Activated B cell treated with CpG ODN at 0.5 μM for 24 hours (primary cell): Measurements from ENCODE around the gene SYTL5. TPM values are rescaled to one million over a fixed set of nuclear protein-coding genes. Genes with fewer than 3 reads are reported as not detected.

Source experiments
- ATAC-seq: fragments of 200-7000 bp; cut with Tn5 transposase; one replicate; pipeline ENCODE4 v1.10.0; 2021; ENCODE audit warnings: low read depth, mild to moderate bottlenecking, moderate library complexity
- CTCF ChIA-PET: fragments of 350-600 bp; sonication (Branson Sonifier 250); formaldehyde crosslinking; loops from one replicate; lab custom pipeline; 2021; ENCODE audit warnings: antibody characterized with exemption; lab: Charles Lee
- POLR2A ChIA-PET: fragments of 350-600 bp; sonication (Branson Sonifier 250); formaldehyde crosslinking; loops from one replicate; lab custom pipeline; 2021; ENCODE audit warnings: antibody characterized with exemption; lab: Charles Lee
- DNase-seq: peaks from one replicate; pipeline ENCODE4 v3.0.0; 2022
- H3K27ac Mint-ChIP-seq: one replicate; pipeline ENCODE4 v1.8.0; 2020; ENCODE audit warnings: mixed read lengths
- H3K27me3 Mint-ChIP-seq: one replicate; pipeline ENCODE4 v1.8.0; 2021; ENCODE audit warnings: mixed read lengths
- H3K36me3 Mint-ChIP-seq: one replicate; pipeline ENCODE4 v1.8.0; 2021; ENCODE audit warnings: low read depth, mixed read lengths
- H3K4me1 Mint-ChIP-seq: one replicate; pipeline ENCODE4 v1.8.0; 2021; ENCODE audit warnings: mixed read lengths
- H3K4me3 Mint-ChIP-seq: one replicate; pipeline ENCODE4 v1.8.0; 2020; ENCODE audit warnings: mild to moderate bottlenecking, mixed read lengths
- H3K9me3 Mint-ChIP-seq: one replicate; pipeline ENCODE4 v1.8.0; 2020; ENCODE audit warnings: mixed read lengths
- CTCF ChIP-seq: fragments of 200-600 bp; IDR thresholded peaks from one replicate; pipeline ENCODE4 v1.8.0; 2022; ENCODE audit warnings: antibody characterized with exemption, mild to moderate bottlenecking
- intact Hi-C: fragments of 100-400 bp; cut with micrococcal nuclease; formaldehyde crosslinking; loops from one replicate; pipeline ENCODE4 v1.15.1; 2024
- total RNA-seq: library from RNA; stranded (reverse); gene quantifications from 2 replicates; pipeline ENCODE4 v1.2.3, GENCODE V29; 2022

SYTL5 gene
- total RNA-seq, 1 donor from 2014 or later: not detected

- H3K36me3 Mint-ChIP-seq: no peaks in the 10 kb centered on the region
- no peak for ATAC-seq
- H3K4me3 Mint-ChIP-seq: no peak overlapping the region
- no peak overlapping the region for H3K27ac Mint-ChIP-seq
- H3K4me1 Mint-ChIP-seq: no peaks in the 10 kb centered on the region
- ChIA-PET CTCF (no interaction called here), POLR2A (no interaction called here)
- intact Hi-C loops: no loop called here
- DNase-seq: no peak
- no peaks in the 10 kb centered on the region for H3K27me3 Mint-ChIP-seq
- no peak for TF ChIP-seq CTCF
- no peaks in the 10 kb centered on the region for H3K9me3 Mint-ChIP-seq
Measured at GRCh38 chrX:37993176-37993575, 13.2 kb upstream of the SYTL5 start.

- Mint-ChIP-seq H3K27ac (no peak overlapping the region), H3K4me3 (no peak overlapping the region), H3K27me3 (no peaks in the 10 kb centered on the region), H3K36me3 (no peaks in the 10 kb centered on the region), H3K9me3 (no peaks in the 10 kb centered on the region), H3K4me1 (no peaks in the 10 kb centered on the region)
- CTCF ChIA-PET: no interaction called here
- ATAC-seq: no peak
- no peak for TF ChIP-seq CTCF
- POLR2A ChIA-PET: no interaction called here
- intact Hi-C loops: no loop called here
- no peak for DNase-seq
Measured at GRCh38 chrX:37993837-37994619, 12.3 kb upstream of the SYTL5 start.

DNA sequence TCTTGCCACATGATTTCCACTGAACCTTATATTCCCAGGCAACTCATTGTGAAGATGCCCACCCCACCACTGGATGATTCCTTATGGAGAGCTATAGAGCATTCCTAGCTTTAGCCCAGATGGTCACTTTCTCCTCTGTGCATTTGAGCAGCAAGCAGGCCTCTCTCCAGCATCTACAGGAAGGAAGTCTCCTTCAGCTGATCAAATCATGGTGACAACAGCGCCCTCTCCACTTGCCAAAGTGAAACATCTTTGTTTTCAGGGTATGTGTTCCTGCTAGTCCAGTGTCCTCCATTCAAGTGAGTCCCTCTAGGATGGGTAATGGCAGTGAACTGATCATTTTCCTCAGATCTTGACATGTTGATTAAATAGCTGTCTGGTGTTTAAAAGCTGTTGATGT lies 10.9 kb upstream of the SYTL5 start:
- no peak overlapping the region for H3K27ac Mint-ChIP-seq
- no peaks in the 10 kb centered on the region for H3K9me3 Mint-ChIP-seq
- no peak for TF ChIP-seq CTCF
- H3K4me1 Mint-ChIP-seq: no peaks in the 10 kb centered on the region
- CTCF ChIA-PET: no interaction called here
- no peak for ATAC-seq
- H3K4me3 Mint-ChIP-seq: no peak overlapping the region
- POLR2A ChIA-PET: no interaction called here
- no peaks in the 10 kb centered on the region for H3K27me3 Mint-ChIP-seq
- intact Hi-C loops: no loop called here
- no peak for DNase-seq
- H3K36me3 Mint-ChIP-seq: no peaks in the 10 kb centered on the region

DNA sequence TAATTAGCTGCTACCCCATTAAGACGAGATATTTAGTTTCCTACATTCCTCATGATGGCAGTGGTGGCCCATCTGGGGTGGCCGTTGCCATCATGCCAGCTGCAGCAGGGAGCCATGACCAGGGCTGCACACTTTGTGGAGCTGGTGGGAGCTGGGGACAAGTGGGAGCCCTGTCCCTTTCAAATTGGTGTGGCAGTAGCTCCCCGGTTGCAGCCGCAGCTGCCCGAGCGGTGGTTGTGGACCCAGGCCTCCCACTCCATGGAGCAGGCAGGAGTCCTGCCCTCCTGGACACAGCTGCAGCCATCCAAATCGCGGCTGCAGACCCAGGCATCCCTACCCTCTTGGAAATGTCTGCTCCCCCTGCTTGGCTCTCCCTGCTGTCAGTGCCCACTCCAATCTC lies 9.3 kb upstream of the SYTL5 start:
- ChIA-PET CTCF (no interaction called here), POLR2A (no interaction called here)
- Mint-ChIP-seq H3K4me1 (no peaks in the 10 kb centered on the region), H3K27me3 (no peaks in the 10 kb centered on the region), H3K36me3 (no peaks in the 10 kb centered on the region), H3K27ac (no peak overlapping the region), H3K4me3 (no peak overlapping the region), H3K9me3 (no peaks in the 10 kb centered on the region)
- TF ChIP-seq CTCF: no peak
- ATAC-seq (no peak), DNase-seq (no peak)
- intact Hi-C loops: no loop called here

DNA sequence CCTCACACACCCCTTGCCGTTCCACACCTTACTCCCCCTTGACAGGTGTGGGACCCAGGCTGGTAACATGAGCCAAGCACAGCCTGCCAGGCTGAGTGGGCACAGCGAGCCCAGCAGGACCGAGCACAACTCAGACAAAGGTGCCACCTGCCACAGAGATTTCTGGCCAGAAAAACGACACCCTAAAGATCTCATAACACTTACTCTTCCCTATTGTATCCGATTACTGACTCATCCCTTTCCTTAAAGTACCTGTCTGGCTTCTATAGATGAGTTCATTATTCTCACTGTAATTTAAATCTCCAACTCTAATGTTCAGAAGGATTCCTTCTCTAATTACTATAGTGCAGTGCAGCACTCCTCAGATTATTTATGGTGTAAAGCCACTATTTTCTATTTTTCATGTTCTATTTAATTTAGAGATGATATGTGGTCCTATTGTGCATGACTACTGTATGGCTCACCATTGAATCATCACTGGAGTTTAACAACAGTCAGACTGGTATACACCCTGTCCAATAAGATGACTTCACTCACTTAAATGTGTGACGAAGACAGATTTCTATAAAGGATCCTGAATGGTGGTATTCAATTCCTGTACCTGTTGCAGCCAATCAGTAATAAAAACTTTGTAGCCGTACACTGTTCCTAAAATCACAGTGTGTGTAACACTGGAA lies 7.6 kb upstream of the SYTL5 start:
- ChIA-PET POLR2A (no interaction called here), CTCF (no interaction called here)
- no peaks in the 10 kb centered on the region for H3K27me3 Mint-ChIP-seq
- DNase-seq: no peak
- H3K4me3 Mint-ChIP-seq: no peak overlapping the region
- H3K36me3 Mint-ChIP-seq: no peaks in the 10 kb centered on the region
- no peaks in the 10 kb centered on the region for H3K9me3 Mint-ChIP-seq
- intact Hi-C loops: no loop called here
- ATAC-seq: no peak
- no peaks in the 10 kb centered on the region for H3K4me1 Mint-ChIP-seq
- H3K27ac Mint-ChIP-seq: no peak overlapping the region
- TF ChIP-seq CTCF: no peak
